Mesendoderm (in vitro differentiated cells): Measurements from ENCODE around the gene CYB561A3.

Experiments used
- DNase-seq: peaks from one replicate; pipeline ENCODE4 v3.0.0; 2013
- H2AK5ac ChIP-seq: 2 replicates; pipeline ENCODE4 v1.6.1; 2013; ENCODE audit warnings: low read length, inconsistent platforms
- H2BK120ac ChIP-seq: 2 replicates; pipeline ENCODE4 v1.6.1; 2013; ENCODE audit warnings: low read depth, mild to moderate bottlenecking, low read length, moderate library complexity, mixed read lengths
- H2BK15ac ChIP-seq: replicated peaks from 2 replicates; pipeline ENCODE4 v1.6.1; 2013; ENCODE audit warnings: low read depth, mild to moderate bottlenecking, moderate library complexity
- H2BK5ac ChIP-seq: 2 replicates; pipeline ENCODE4 v1.6.1; 2013; ENCODE audit warnings: low read length, inconsistent platforms
- H3K18ac ChIP-seq: 2 replicates; pipeline ENCODE4 v1.6.1; 2013; ENCODE audit warnings: mild to moderate bottlenecking, low read length, mixed read lengths
- H3K23ac ChIP-seq: one replicate; pipeline ENCODE4 v1.6.1; 2013; ENCODE audit warnings: low read length
- H3K27ac ChIP-seq: 2 replicates; pipeline ENCODE4 v1.5.1; 2013; ENCODE audit warnings: low read depth, mild to moderate bottlenecking, inconsistent platforms, low read length, moderate library complexity
- H3K27me3 ChIP-seq: 2 replicates; pipeline ENCODE4 v1.6.1; 2013; ENCODE audit warnings: low read length, control low read depth, mild to moderate bottlenecking, inconsistent platforms; ENCODE audit not compliant: insufficient read depth, poor library complexity
- H3K36me3 ChIP-seq: 2 replicates; pipeline ENCODE4 v1.6.1; 2013; ENCODE audit warnings: low read length, inconsistent platforms; ENCODE audit not compliant: control insufficient read depth, insufficient read depth
- H3K4ac ChIP-seq: one replicate; pipeline ENCODE4 v1.6.1; 2013; ENCODE audit warnings: low read depth, mild to moderate bottlenecking, low read length, moderate library complexity
- H3K4me1 ChIP-seq: 2 replicates; pipeline ENCODE4 v1.6.1; 2013; ENCODE audit warnings: low read depth, low read length, inconsistent platforms; ENCODE audit not compliant: control insufficient read depth
- H3K4me2 ChIP-seq: 2 replicates; pipeline ENCODE4 v1.6.1; 2013; ENCODE audit warnings: low read length
- H3K4me3 ChIP-seq: 2 replicates; pipeline ENCODE4 v1.5.1; 2013; ENCODE audit warnings: mild to moderate bottlenecking, low read length
- H3K56ac ChIP-seq: one replicate; pipeline ENCODE4 v1.6.1; 2013; ENCODE audit warnings: low read length
- H3K79me1 ChIP-seq: 2 replicates; pipeline ENCODE4 v1.6.1; 2013; ENCODE audit warnings: low read length, inconsistent platforms
- H3K79me2 ChIP-seq: 2 replicates; pipeline ENCODE4 v1.6.1; 2013; ENCODE audit warnings: mild to moderate bottlenecking, low read length; ENCODE audit not compliant: control insufficient read depth, insufficient read depth
- H3K9ac ChIP-seq: 2 replicates; pipeline ENCODE4 v1.6.1; 2013; ENCODE audit warnings: low read length, inconsistent platforms
- H4K5ac ChIP-seq: one replicate; pipeline ENCODE4 v1.6.1; 2013; ENCODE audit warnings: low read length
- H4K8ac ChIP-seq: one replicate; pipeline ENCODE4 v1.6.1; 2013; ENCODE audit warnings: low read depth, mild to moderate bottlenecking, control low read depth, low read length, moderate library complexity
- WGBS: extraction: QIAGEN DNeasy Blood & Tissue Kit; methylation state at CpG from one replicate; pipeline ENCODE4 v1.1.7; 2013; ENCODE audit warnings: low lambda C conversion rate, missing lambda C conversion rate; ENCODE audit not compliant: insufficient coverage; ENCODE audit errors: extremely low coverage; 5-methylcytosine and 5-hydroxymethylcytosine counted together

CYB561A3 gene

GRCh38 chr11:61310749-61311148 is 50.9 kb downstream of the CYB561A3 start:
- DNase-seq: no peak
- Histone ChIP-seq H3K79me2 (no peaks in the 10 kb centered on the region), H2AK5ac (no peak overlapping the region), H4K5ac (no peak overlapping the region), H3K9ac (no peak overlapping the region), H2BK15ac (no peak overlapping the region), H2BK5ac (no peak overlapping the region), H3K56ac (no peak overlapping the region), H3K4ac (no peak overlapping the region), H2BK120ac (no peak overlapping the region), H3K4me3 (no peak overlapping the region), H3K23ac (no peak overlapping the region), H3K18ac (no peak overlapping the region), H3K27ac (no peak overlapping the region), H3K4me1 (no peaks in the 10 kb centered on the region), H3K4me2 (no peak overlapping the region), H3K27me3 (no peaks in the 10 kb centered on the region), H4K8ac (no peak overlapping the region), H3K79me1 (peaks cover 1% of the 10 kb centered on the region), H3K36me3 (peaks cover 44% of the 10 kb centered on the region)
- no CpG with 5 or more reads among the region's 8 CpGs for WGBS

- H3K56ac ChIP-seq: no peak overlapping the region
- no peaks in the 10 kb centered on the region for H3K79me2 ChIP-seq
- no peak overlapping the region for H4K5ac ChIP-seq
- no peaks in the 10 kb centered on the region for H3K27me3 ChIP-seq
- no peak overlapping the region for H2BK15ac ChIP-seq
- no peak overlapping the region for H2AK5ac ChIP-seq
- no peak overlapping the region for H4K8ac ChIP-seq
- DNase-seq: no peak
- H3K27ac ChIP-seq: no peak overlapping the region
- H3K9ac ChIP-seq: no peak overlapping the region
- H2BK5ac ChIP-seq: no peak overlapping the region
- no peak overlapping the region for H2BK120ac ChIP-seq
- no peak overlapping the region for H3K4me3 ChIP-seq
- H3K18ac ChIP-seq: no peak overlapping the region
- H3K79me1 ChIP-seq: peaks cover 1% of the 10 kb centered on the region
- no peak overlapping the region for H3K23ac ChIP-seq
- no peaks in the 10 kb centered on the region for H3K4me1 ChIP-seq
- H3K36me3 ChIP-seq: peaks cover 43% of the 10 kb centered on the region
- no peak overlapping the region for H3K4ac ChIP-seq
- WGBS: no CpG with 5 or more reads among the region's 7 CpGs
- H3K4me2 ChIP-seq: no peak overlapping the region
Observed at GRCh38 chr11:61309739-61310138, 51.9 kb downstream of the CYB561A3 start.

GRCh38 chr11:61309141-61309540 is 52.5 kb downstream of the CYB561A3 start:
- no peak overlapping the region for H3K4me2 ChIP-seq
- H2BK120ac ChIP-seq: no peak overlapping the region
- DNase-seq: no peak
- WGBS: no CpG with 5 or more reads among the region's 4 CpGs
- no peak overlapping the region for H3K4me3 ChIP-seq
- H3K9ac ChIP-seq: no peak overlapping the region
- H3K36me3 ChIP-seq: peaks cover 39% of the 10 kb centered on the region
- no peak overlapping the region for H3K56ac ChIP-seq
- H3K23ac ChIP-seq: no peak overlapping the region
- no peaks in the 10 kb centered on the region for H3K79me2 ChIP-seq
- peaks cover 1% of the 10 kb centered on the region for H3K79me1 ChIP-seq
- H3K18ac ChIP-seq: no peak overlapping the region
- H2AK5ac ChIP-seq: no peak overlapping the region
- no peak overlapping the region for H3K4ac ChIP-seq
- H4K5ac ChIP-seq: no peak overlapping the region
- no peak overlapping the region for H3K27ac ChIP-seq
- H2BK15ac ChIP-seq: no peak overlapping the region
- no peaks in the 10 kb centered on the region for H3K4me1 ChIP-seq
- H2BK5ac ChIP-seq: no peak overlapping the region
- no peak overlapping the region for H4K8ac ChIP-seq
- H3K27me3 ChIP-seq: no peaks in the 10 kb centered on the region

- Histone ChIP-seq H3K9ac (no peak overlapping the region), H3K79me2 (no peaks in the 10 kb centered on the region), H3K4me2 (no peak overlapping the region), H3K18ac (no peak overlapping the region), H3K27ac (no peak overlapping the region), H3K27me3 (no peaks in the 10 kb centered on the region), H2BK120ac (no peak overlapping the region), H3K36me3 (peaks cover 45% of the 10 kb centered on the region), H3K79me1 (peaks cover 1% of the 10 kb centered on the region), H4K8ac (no peak overlapping the region), H3K23ac (no peak overlapping the region), H3K4ac (no peak overlapping the region), H3K56ac (no peak overlapping the region), H2BK5ac (no peak overlapping the region), H3K4me3 (no peak overlapping the region), H4K5ac (no peak overlapping the region), H2BK15ac (no peak overlapping the region), H2AK5ac (no peak overlapping the region), H3K4me1 (no peaks in the 10 kb centered on the region)
- no CpG with 5 or more reads among the region's 1 CpG for WGBS
- peak; percentile 13 for DNase-seq
Observed at GRCh38 chr11:61307354-61307753, 54.3 kb downstream of the CYB561A3 start.

GRCh38 chr11:61306221-61306620 is 55.5 kb downstream of the CYB561A3 start:
- Histone ChIP-seq H3K9ac (no peak overlapping the region), H3K4me2 (no peak overlapping the region), H2BK15ac (no peak overlapping the region), H4K8ac (no peak overlapping the region), H3K23ac (no peak overlapping the region), H3K36me3 (peaks cover 45% of the 10 kb centered on the region), H3K56ac (no peak overlapping the region), H3K4me1 (no peaks in the 10 kb centered on the region), H3K27me3 (no peaks in the 10 kb centered on the region), H2BK120ac (no peak overlapping the region), H2AK5ac (no peak overlapping the region), H3K4ac (no peak overlapping the region), H4K5ac (no peak overlapping the region), H3K79me2 (no peaks in the 10 kb centered on the region), H3K18ac (no peak overlapping the region), H3K79me1 (peaks cover 1% of the 10 kb centered on the region), H3K4me3 (no peak overlapping the region), H3K27ac (no peak overlapping the region), H2BK5ac (no peak overlapping the region)
- DNase-seq: no peak
- no CpG with 5 or more reads among the region's 1 CpG for WGBS

GRCh38 chr11:61305417-61305816 is 56.3 kb downstream of the CYB561A3 start:
- Histone ChIP-seq H3K79me2 (no peaks in the 10 kb centered on the region), H2BK15ac (no peak overlapping the region), H4K8ac (no peak overlapping the region), H3K23ac (no peak overlapping the region), H3K9ac (no peak overlapping the region), H3K18ac (no peak overlapping the region), H3K27ac (no peak overlapping the region), H3K56ac (no peak overlapping the region), H3K4me3 (no peak overlapping the region), H3K36me3 (peaks cover 46% of the 10 kb centered on the region), H3K27me3 (no peaks in the 10 kb centered on the region), H3K4ac (no peak overlapping the region), H3K4me1 (no peaks in the 10 kb centered on the region), H2BK5ac (no peak overlapping the region), H4K5ac (no peak overlapping the region), H2BK120ac (no peak overlapping the region), H3K79me1 (peaks cover 1% of the 10 kb centered on the region), H3K4me2 (no peak overlapping the region), H2AK5ac (no peak overlapping the region)
- no CpG with 5 or more reads among the region's 7 CpGs for WGBS
- DNase-seq: no peak
